ENCODE measurements around the gene SNX9. TPM values are rescaled to one million over a fixed set of nuclear protein-coding genes. Genes with fewer than 3 reads are reported as not detected.
"Not testable (repeated sequence)": the region's sequence is repeated elsewhere in the genome, so short reads cannot be mapped to it uniquely, and the experiment has no call there.

Gene SNX9
- total RNA-seq, 1 experiment from 2014 or later = 31.3 TPM

GRCh38 chr6:157858664-157859063 is 35.6 kb downstream of the SNX9 start:
- not testable (repeated sequence) for H4K8ac ChIP-seq (replicated peaks; ENCODE audit: insufficient read length, low read depth, low read length); H3K9me3 ChIP-seq (ENCODE audit: control insufficient read depth, low read depth, low read length); H2BK20ac ChIP-seq (ENCODE audit: low read depth, low read length, poor library complexity, severe bottlenecking); H3K79me1 ChIP-seq (ENCODE audit: insufficient read depth, low read depth, low read length, poor library complexity, severe bottlenecking); H3K27me3 ChIP-seq (ENCODE audit: insufficient read depth, low read length); H4K91ac ChIP-seq (ENCODE audit: insufficient read length, low read depth, low read length); H3K14ac ChIP-seq (ENCODE audit: insufficient read depth, low read length); H3K27me3 Mint-ChIP-seq (ENCODE audit: low read depth); DNase-seq; H2BK15ac ChIP-seq (ENCODE audit: low read depth, low read length); H2BK5ac ChIP-seq (ENCODE audit: insufficient read length, low read length); H3K56ac ChIP-seq (ENCODE audit: insufficient read length, low read depth, low read length); H2AFZ ChIP-seq (ENCODE audit: low read length); H3K9me3 Mint-ChIP-seq; H3K23ac ChIP-seq (ENCODE audit: insufficient read length, low read depth, low read length); H4K20me1 ChIP-seq (ENCODE audit: control insufficient read depth, insufficient read depth, insufficient read length); H3K18ac ChIP-seq (ENCODE audit: insufficient read length, low read depth, low read length); H3K9ac ChIP-seq (ENCODE audit: extremely low read depth, insufficient read length, low read length); H3K4ac ChIP-seq (ENCODE audit: low read depth, low read length); H2AK5ac ChIP-seq (ENCODE audit: insufficient read length, low read length); H3K4me3 Mint-ChIP-seq; H3K27ac Mint-ChIP-seq; H2BK12ac ChIP-seq (ENCODE audit: insufficient read length, low read depth, low read length); H3K27ac ChIP-seq (ENCODE audit: insufficient read length, low read depth, low read length); H3T11ph ChIP-seq (ENCODE audit: low read length); H3K23me2 ChIP-seq (ENCODE audit: insufficient read length, low read depth, low read length, poor library complexity, severe bottlenecking); H3K4me2 ChIP-seq (ENCODE audit: insufficient read depth, insufficient read length, low read length); H3K36me3 Mint-ChIP-seq (ENCODE audit: insufficient read depth in 1 of 3, low read depth in 3 of 3); H2BK120ac ChIP-seq (ENCODE audit: low read depth, low read length, poor library complexity, severe bottlenecking); H3K4me1 ChIP-seq (ENCODE audit: insufficient read depth, low read length); H4K5ac ChIP-seq (ENCODE audit: insufficient read length, low read depth, low read length)
- peaks cover 35 to 58% of the 10 kb centered on the region in 2 experiments for H3K4me1 Mint-ChIP-seq
- no CpG with 5 or more reads among the region's 1 CpG for WGBS (ENCODE audit: extremely low coverage, insufficient read length, low lambda C conversion rate)
- peaks cover 36% of the 10 kb centered on the region; the same call in 1 of the 2 replicates for H3K79me2 ChIP-seq (ENCODE audit: insufficient read depth, low read length)

Data from H9 (cell line).